ENCODE results near the gene UTP25.

GRCh38 chr1:209817691-209818090, 10.1 kb upstream of the UTP25 start:
- TF ChIP-seq POLR2A (IDR thresholded peaks at IDR 0.05; ENCODE audit: low read length) (no peak), GATA1 (IDR thresholded peaks at IDR 0.05; ENCODE audit: low read depth, low read length) (no peak)
